Natural killer cell (primary cell): ENCODE measurements around the gene ANKRD7. TPM values are rescaled to one million over a fixed set of nuclear protein-coding genes. Genes with fewer than 3 reads are reported as not detected.
A peak's percentile ranks its signal among the peaks of the same experiment; 100 is the strongest.

ENCODE experiments used
- ATAC-seq, 3 donors: fragments of 150-1000 bp in 2 of 3; fragments of 200-7000 bp in 1 of 3; cut with Tn5 transposase; 1 replicate in 1 of 3; 2 replicates in 2 of 3; pipeline ENCODE4 v1.10.0; 2021; ENCODE audit warnings: mild to moderate bottlenecking in 2 of 3, moderate library complexity in 2 of 3
- DNase-seq, 2 donors: peaks; one replicate each; pipeline versions ENCODE4 v3.0.0 to v3.0.0-alpha.2; 2013 to 2021; ENCODE audit warnings: mixed read lengths in 1 of 2
- H3K27ac ChIP-seq: one replicate; pipeline ENCODE4 v1.5.1; 2013; ENCODE audit warnings: mild to moderate bottlenecking, low read length
- H3K27me3 ChIP-seq: one replicate; pipeline ENCODE4 v1.6.1; 2013; ENCODE audit warnings: low read length; ENCODE audit not compliant: control insufficient read depth, insufficient read depth
- H3K36me3 ChIP-seq: one replicate; pipeline ENCODE4 v1.6.1; 2013; ENCODE audit warnings: low read length; ENCODE audit not compliant: control insufficient read depth, insufficient read depth
- H3K4me1 ChIP-seq: one replicate; pipeline ENCODE4 v1.6.1; 2013; ENCODE audit warnings: low read length; ENCODE audit not compliant: control insufficient read depth, insufficient read depth
- H3K4me3 ChIP-seq: one replicate; pipeline ENCODE4 v1.5.1; 2013; ENCODE audit warnings: low read length
- H3K9me3 ChIP-seq: one replicate; pipeline ENCODE4 v1.6.1; 2013; ENCODE audit warnings: low read length; ENCODE audit not compliant: control insufficient read depth, insufficient read depth
- H3K27ac Mint-ChIP-seq, 2 donors: one replicate each; pipeline ENCODE4 v1.8.0; 2022; ENCODE audit warnings: mild to moderate bottlenecking in 2 of 2, mixed read lengths in 2 of 2, moderate library complexity in 1 of 2
- H3K27me3 Mint-ChIP-seq, 2 donors: one replicate each; pipeline ENCODE4 v1.8.0; 2022; ENCODE audit warnings: low read depth in 2 of 2, mixed read lengths in 2 of 2
- H3K36me3 Mint-ChIP-seq: one replicate; pipeline ENCODE4 v1.8.0; 2022; ENCODE audit warnings: mixed read lengths
- H3K4me1 Mint-ChIP-seq, 2 donors: one replicate each; pipeline ENCODE4 v1.8.0; 2022; ENCODE audit warnings: mixed read lengths in 2 of 2
- H3K4me3 Mint-ChIP-seq: one replicate; pipeline ENCODE4 v1.8.0; 2022; ENCODE audit warnings: mild to moderate bottlenecking, moderate library complexity, mixed read lengths
- H3K9me3 Mint-ChIP-seq, 2 donors: one replicate each; pipeline ENCODE4 v1.8.0; 2022; ENCODE audit warnings: mixed read lengths in 2 of 2
- WGBS: methylation state at CpG from one replicate; pipeline ENCODE4 v1.1.7; 2013; ENCODE audit warnings: missing lambda C conversion rate; ENCODE audit not compliant: insufficient coverage; 5-methylcytosine and 5-hydroxymethylcytosine counted together
- intact Hi-C: fragments of 100-400 bp; cut with micrococcal nuclease; formaldehyde crosslinking; loops from one replicate; pipeline ENCODE4 v1.14.2; 2022
- total RNA-seq, 4 donors: library from RNA; stranded (reverse); fragments of 120-200 nt in 1 of 4; gene quantifications; one replicate each; pipeline versions ENCODE4 v1.2.3 to v1.2.4, GENCODE V29; 2013 to 2022
- TF ChIP-seq, protein P1 (sequence below): fragments of 200-600 bp; IDR thresholded peaks from one replicate; pipeline ENCODE4 v1.8.0; 2022; ENCODE audit warnings: antibody characterized with exemption

The ANKRD7 gene
- total RNA-seq, 3 donors from 2014 or later (not counting 1 experiment from before 2014, with no cell fraction given): not detected

- TF ChIP-seq, protein P1, sequence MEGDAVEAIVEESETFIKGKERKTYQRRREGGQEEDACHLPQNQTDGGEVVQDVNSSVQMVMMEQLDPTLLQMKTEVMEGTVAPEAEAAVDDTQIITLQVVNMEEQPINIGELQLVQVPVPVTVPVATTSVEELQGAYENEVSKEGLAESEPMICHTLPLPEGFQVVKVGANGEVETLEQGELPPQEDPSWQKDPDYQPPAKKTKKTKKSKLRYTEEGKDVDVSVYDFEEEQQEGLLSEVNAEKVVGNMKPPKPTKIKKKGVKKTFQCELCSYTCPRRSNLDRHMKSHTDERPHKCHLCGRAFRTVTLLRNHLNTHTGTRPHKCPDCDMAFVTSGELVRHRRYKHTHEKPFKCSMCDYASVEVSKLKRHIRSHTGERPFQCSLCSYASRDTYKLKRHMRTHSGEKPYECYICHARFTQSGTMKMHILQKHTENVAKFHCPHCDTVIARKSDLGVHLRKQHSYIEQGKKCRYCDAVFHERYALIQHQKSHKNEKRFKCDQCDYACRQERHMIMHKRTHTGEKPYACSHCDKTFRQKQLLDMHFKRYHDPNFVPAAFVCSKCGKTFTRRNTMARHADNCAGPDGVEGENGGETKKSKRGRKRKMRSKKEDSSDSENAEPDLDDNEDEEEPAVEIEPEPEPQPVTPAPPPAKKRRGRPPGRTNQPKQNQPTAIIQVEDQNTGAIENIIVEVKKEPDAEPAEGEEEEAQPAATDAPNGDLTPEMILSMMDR: no peak
- intact Hi-C loops: loop anchor here (1.0 kb wide), 1 partner anchor 30 kb away; no protein-coding TSS in a partner anchor
- Mint-ChIP-seq H3K9me3 (peaks cover 2 to 3% of the 10 kb centered on the region in 2 donors), H3K27ac (peak overlapping the region; percentile 97 to 98), H3K36me3 (peaks cover 13% of the 10 kb centered on the region), H3K4me1 (peaks cover 45% of the 10 kb centered on the region in 2 donors), H3K4me3 (peak overlapping the region; percentile 97), H3K27me3 (peaks cover 0 to 3% of the 10 kb centered on the region in 2 donors)
- H3K9me3 ChIP-seq: no peaks in the 10 kb centered on the region
- no peaks in the 10 kb centered on the region for H3K27me3 ChIP-seq
- ATAC-seq: no peak
- H3K27ac ChIP-seq: peak overlapping the region; percentile 96
- no peak for DNase-seq
- H3K4me3 ChIP-seq: peak overlapping the region; percentile 78
- peaks cover 11% of the 10 kb centered on the region for H3K4me1 ChIP-seq
- 12% methylated on average over 10 of the region's 10 CpGs for WGBS
- peaks cover 24% of the 10 kb centered on the region for H3K36me3 ChIP-seq
These were observed 40.0 kb upstream of the ANKRD7 start for GRCh38 chr7:118184565-118184940.

DNA sequence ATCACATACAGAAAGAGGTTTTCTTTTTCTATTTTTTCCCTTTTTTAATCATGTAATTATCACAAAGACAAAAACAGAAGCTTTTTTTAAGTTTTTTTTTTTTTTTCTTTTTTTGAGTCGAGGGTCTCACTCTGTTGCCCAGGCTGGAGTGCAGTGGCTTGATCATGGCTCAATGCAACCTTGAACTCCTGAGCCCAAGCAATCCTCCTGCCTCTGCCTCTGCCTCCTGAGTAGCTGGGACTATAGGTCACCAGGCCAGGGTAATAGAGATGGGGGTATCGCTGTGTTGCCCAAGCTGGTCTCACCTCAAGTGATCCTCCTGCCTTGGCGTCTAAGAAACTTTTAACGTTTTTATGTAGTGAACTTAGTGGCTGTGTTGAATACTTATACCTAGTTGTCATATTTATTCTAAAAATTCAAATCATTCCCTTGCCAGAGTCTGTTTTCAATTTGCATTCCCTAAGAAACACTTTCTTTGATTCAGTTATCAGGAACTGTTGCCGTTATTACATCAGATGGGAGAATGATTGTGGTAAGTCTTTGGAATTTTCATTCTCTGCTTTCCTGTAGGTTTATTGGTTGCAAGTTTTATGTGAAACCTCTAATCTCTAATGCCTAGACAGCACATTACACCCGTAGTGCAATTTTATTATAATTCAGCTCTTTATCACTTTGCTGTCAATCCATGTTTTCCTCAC lies 39.2 kb upstream of the ANKRD7 start:
- ATAC-seq (no peak), DNase-seq (no peak)
- H3K4me3 ChIP-seq: peak overlapping the region; percentile 78
- peaks cover 45% of the 10 kb centered on the region in 2 donors for H3K4me1 Mint-ChIP-seq
- intact Hi-C loops: loop anchor here (5.0 kb wide), 1 partner anchor 1968 kb away; no protein-coding TSS in a partner anchor
- H3K27ac ChIP-seq: no peak overlapping the region
- peaks cover 27% of the 10 kb centered on the region for H3K36me3 ChIP-seq
- peaks cover 0 to 3% of the 10 kb centered on the region in 2 donors for H3K27me3 Mint-ChIP-seq
- 94% methylated on average over 3 of the region's 6 CpGs for WGBS
- no peaks in the 10 kb centered on the region for H3K9me3 ChIP-seq
- peaks cover 2 to 3% of the 10 kb centered on the region in 2 donors for H3K9me3 Mint-ChIP-seq
- peak overlapping the region; percentile 67 to 97 for H3K27ac Mint-ChIP-seq
- TF ChIP-seq, protein P1: no peak
- peaks cover 11% of the 10 kb centered on the region for H3K4me1 ChIP-seq
- peak overlapping the region; percentile 97 for H3K4me3 Mint-ChIP-seq
- H3K36me3 Mint-ChIP-seq: peaks cover 13% of the 10 kb centered on the region
- no peaks in the 10 kb centered on the region for H3K27me3 ChIP-seq

GRCh38 chr7:118186501-118186900 lies 38.0 kb upstream of the ANKRD7 start:
- Histone ChIP-seq H3K4me1 (peaks cover 11% of the 10 kb centered on the region), H3K4me3 (no peak overlapping the region), H3K27me3 (no peaks in the 10 kb centered on the region), H3K36me3 (peaks cover 29% of the 10 kb centered on the region), H3K27ac (no peak overlapping the region), H3K9me3 (no peaks in the 10 kb centered on the region)
- DNase-seq: no peak
- peak overlapping the region; percentile 97 for H3K4me3 Mint-ChIP-seq
- peak overlapping the region; percentile 67 to 97 for H3K27ac Mint-ChIP-seq
- TF ChIP-seq, protein P1: no peak
- H3K4me1 Mint-ChIP-seq: peaks cover 46% of the 10 kb centered on the region in 2 donors
- ATAC-seq: no peak
- peaks cover 2 to 3% of the 10 kb centered on the region in 2 donors for H3K9me3 Mint-ChIP-seq
- H3K27me3 Mint-ChIP-seq: peaks cover 0 to 3% of the 10 kb centered on the region in 2 donors
- H3K36me3 Mint-ChIP-seq: peaks cover 15% of the 10 kb centered on the region
- intact Hi-C loops: loop anchor here (5.0 kb wide), 1 partner anchor 1969 kb away; no protein-coding TSS in a partner anchor
